K562 (cell line): ENCODE results near the gene NODAL. TPM values are rescaled to one million over a fixed set of nuclear protein-coding genes. Genes with fewer than 3 reads are reported as not detected.

Experiments used
- C11orf30 ChIP-seq: fragments of 450-650 bp; IDR thresholded peaks from 2 replicates; pipeline ENCODE4 v1.6.1; 2016; ENCODE audit warnings: low read depth, mild to moderate bottlenecking
- CEBPG ChIP-seq, 3 experiments: fragments of 200-800 bp in 1 of 3; sonication (Bioruptor generic) in 1 of 3; sonication (generic) in 1 of 3; formaldehyde crosslinking in 1 of 3; IDR thresholded peaks in 2 of 3; conservative IDR thresholded peaks in 1 of 3; 2 replicates each; pipeline versions ENCODE4 v1.6.1 to v1.8.0; 2016 to 2022; ENCODE audit warnings: missing compliant biosample characterization in 2 of 3, missing genetic modification characterization in 2 of 3, mild to moderate bottlenecking in 1 of 3, missing genetic modification reagents in 1 of 3
- CREB3L1 ChIP-seq: fragments of 450-650 bp; IDR thresholded peaks from 2 replicates; pipeline ENCODE4 v1.6.1; 2014; ENCODE audit warnings: low read depth, mild to moderate bottlenecking, moderate library complexity, borderline replicate concordance
- CREM ChIP-seq: IDR thresholded peaks from 2 replicates; pipeline ENCODE4 v1.6.1; 2014; ENCODE audit warnings: antibody characterized with exemption, low read depth
- L3MBTL2 ChIP-seq: fragments of 450-650 bp; IDR thresholded peaks from 2 replicates; pipeline ENCODE4 v1.6.1; 2016; ENCODE audit warnings: mild to moderate bottlenecking, moderate library complexity
- MYC ChIP-seq, 2 experiments: fragments of 250-450 bp in 1 of 2; sonication (Bioruptor Pico) in 1 of 2; IDR thresholded peaks; 2 replicates each; pipeline versions ENCODE4 v1.5.1 to v1.6.1; 2012 to 2021; ENCODE audit warnings: low read depth in 2 of 2, borderline replicate concordance in 1 of 2, improper control_type of control experiment in 1 of 2, low read length in 1 of 2, mild to moderate bottlenecking in 1 of 2, moderate library complexity in 1 of 2
- POLR2H ChIP-seq: IDR thresholded peaks from 2 replicates; pipeline ENCODE4 v1.6.1; 2016; ENCODE audit warnings: missing genetic modification characterization, low read depth, mild to moderate bottlenecking, control low read depth, missing compliant biosample characterization, moderate library complexity
- SMAD4 ChIP-seq: fragments of 250-450 bp; sonication (Bioruptor Pico); conservative IDR thresholded peaks from 2 replicates; pipeline ENCODE4 v1.8.0; 2021; ENCODE audit warnings: inconsistent platforms, mild to moderate bottlenecking, moderate library complexity
- UBTF ChIP-seq, 2 experiments: IDR thresholded peaks; 2 replicates each; pipeline ENCODE4 v1.6.1; 2012; ENCODE audit warnings: improper control_type of control experiment in 2 of 2, low read depth in 2 of 2, low read length in 2 of 2, borderline replicate concordance in 1 of 2
- ZBTB12 ChIP-seq: fragments of 250-450 bp; sonication (Bioruptor Pico); IDR thresholded peaks from 2 replicates; pipeline ENCODE4 v1.4.0; 2020
- ZBTB49 ChIP-seq: sonication (generic); formaldehyde crosslinking; IDR thresholded peaks from 2 replicates; pipeline ENCODE4 v1.8.0; 2022; ENCODE audit warnings: missing genetic modification reagents, mild to moderate bottlenecking, borderline replicate concordance
- ZBTB5 ChIP-seq: fragments of 450-650 bp; IDR thresholded peaks from 2 replicates; pipeline ENCODE4 v1.6.1; 2017; ENCODE audit warnings: antibody characterized with exemption
- ZFP30 ChIP-seq: fragments of 250-450 bp; sonication (Bioruptor Pico); IDR thresholded peaks from 2 replicates; pipeline ENCODE4 v1.8.0; 2022; ENCODE audit warnings: moderate library complexity, mild to moderate bottlenecking, inconsistent platforms, borderline replicate concordance
- ZNF143 ChIP-seq: sonication (generic); formaldehyde crosslinking; IDR thresholded peaks from 2 replicates; pipeline ENCODE4 v1.9.0; 2022; ENCODE audit warnings: mild to moderate bottlenecking, missing genetic modification reagents
- polyA plus RNA-seq, 8 experiments: library from polyadenylated mRNA; depleted of rRNA in 4 of 8; stranded (reverse) in 5 of 8; unstranded in 3 of 8; fragments of >200 nt; fragmentation: Nextera tagmentation in 2 of 8; fragmentation: Illumina TruSeq in 1 of 8; extraction: Ambion mirVana in 2 of 8; extraction: Trizol in 1 of 8; gene quantifications; 2 replicates each; pipeline versions ENCODE4 v1.2.1 to v1.2.3, GENCODE V29; 2011 to 2014; ENCODE audit warnings: inconsistent platforms in 1 of 8, missing spikeins in 1 of 8
- total RNA-seq, 7 experiments: library from RNA; depleted of rRNA in 6 of 7; stranded (reverse); fragments of >200 nt in 6 of 7; fragmentation: Illumina TruSeq in 2 of 7; extraction: Trizol in 2 of 7; gene quantifications; 2 replicates each; pipeline versions ENCODE4 v1.2.1 to v1.2.3, GENCODE V29; 2011 to 2021; ENCODE audit warnings: low replicate concordance in 1 of 7

NODAL gene
- total and polyA plus RNA-seq, 9 of the 15 experiments (the other 6 are each of a cell fraction or from before 2014, with no cell fraction given) = not detected

- peak; percentile 67 to 83; a peak in 3 of 4 replicates for TF ChIP-seq UBTF (IDR thresholded peaks at IDR 0.05; ENCODE audit: borderline replicate concordance in 1 of 2, low read depth in 2 of 2, low read length in 2 of 2)
- TF ChIP-seq ZNF143 (CRISPR knock-in tag) = 0 out of 2 replicates have a peak, but pooled peaks have one; percentile 19
- TF ChIP-seq ZFP30 (CRISPR knock-in tag) = no peak
- TF ChIP-seq ZBTB12 (CRISPR knock-in tag) = peak; percentile 79
- TF ChIP-seq CEBPG (CRISPR knock-in tag; IDR thresholded peaks at IDR 0.05) = peak; percentile 61; the same call in 1 of the 2 replicates
- TF ChIP-seq CEBPG (tag; conservative IDR thresholded peaks at IDR 0.05 in 1 of 2, IDR thresholded peaks at IDR 0.05 in 1 of 2) = peak in 1 of 2 experiments; percentile 27; a peak in 1 of 4 replicates
- TF ChIP-seq ZBTB5 = no peak
- TF ChIP-seq ZBTB49 (CRISPR knock-in tag) = 0 out of 2 replicates have a peak, but pooled peaks have one; percentile 65
- TF ChIP-seq L3MBTL2 = peak; percentile 98
- TF ChIP-seq CREM = peak; percentile 98
- TF ChIP-seq SMAD4 (CRISPR knock-in tag) = peak; percentile 79
- peak; percentile 68 for TF ChIP-seq POLR2H (tag)
- TF ChIP-seq CREB3L1 = peak; percentile 48; the same call in 1 of the 2 replicates
- peak; percentile 9; the same call in 1 of the 2 replicates for TF ChIP-seq C11orf30
- no peak for TF ChIP-seq MYC (IDR thresholded peaks at IDR 0.05; ENCODE audit: low read depth, low read length)
- no peak for TF ChIP-seq MYC (CRISPR knock-in tag; IDR thresholded peaks at IDR 0.05; ENCODE audit: borderline replicate concordance, low read depth)
These were observed 37.3 kb downstream of the NODAL start, which contains the start of gene EIF4EBP2 (continued) for GRCh38 chr10:70404036-70404786.
